NCI-H345 treated with DMSO at 0.1 percent for 48 hours (cell line): Measurements from ENCODE around the gene ATG16L1.
"Not testable (repeated sequence)": the region's sequence is repeated elsewhere in the genome, so short reads cannot be mapped to it uniquely, and the experiment has no call there.

Experiments
- DNase-seq: peaks from one replicate; lab custom pipeline; 2025; ENCODE audit not compliant: unreplicated experiment; lab: John Stamatoyannopoulos, UW

ATG16L1 gene

DNA sequence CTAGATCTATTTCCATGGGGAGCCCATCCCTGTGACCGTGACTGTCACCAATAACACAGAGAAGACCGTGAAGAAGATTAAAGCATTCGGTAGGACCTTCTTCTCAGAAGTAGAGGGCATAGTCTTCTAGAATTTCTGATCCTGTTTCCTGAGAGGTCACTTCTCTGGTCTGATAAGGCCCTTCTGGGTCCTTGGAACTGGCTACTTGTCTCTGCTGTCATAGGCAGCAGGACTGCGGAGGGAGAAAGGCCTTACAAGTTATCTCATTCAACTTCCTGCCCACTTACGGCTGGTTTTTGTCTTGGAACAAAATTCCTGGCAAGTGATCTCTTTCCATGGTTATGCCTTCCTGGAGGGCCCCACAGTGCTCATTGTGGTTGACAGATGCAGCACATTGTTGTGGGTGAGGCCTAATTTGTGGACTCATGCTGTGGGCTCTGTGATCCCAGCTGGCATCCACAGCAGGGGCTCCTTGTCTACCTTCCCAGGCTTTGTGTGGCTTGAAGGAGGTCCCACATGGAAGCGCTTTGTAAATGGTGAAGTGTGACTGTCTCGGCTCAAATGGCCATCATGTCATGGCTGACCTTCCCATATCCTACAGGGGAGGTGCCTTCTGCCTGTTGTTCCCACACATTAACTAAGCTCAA is 78.1 kb downstream of the ATG16L1 start:
- DNase-seq, result peak; percentile 90

GRCh38 chr2:233331536-233331935 is 80.1 kb downstream of the ATG16L1 start:
- no peak for DNase-seq

- no peak for DNase-seq
Measured at GRCh38 chr2:233332125-233332524, 80.7 kb downstream of the ATG16L1 start.

- no peak for DNase-seq
Measured at GRCh38 chr2:233334915-233335314, 83.4 kb downstream of the ATG16L1 start.

DNA sequence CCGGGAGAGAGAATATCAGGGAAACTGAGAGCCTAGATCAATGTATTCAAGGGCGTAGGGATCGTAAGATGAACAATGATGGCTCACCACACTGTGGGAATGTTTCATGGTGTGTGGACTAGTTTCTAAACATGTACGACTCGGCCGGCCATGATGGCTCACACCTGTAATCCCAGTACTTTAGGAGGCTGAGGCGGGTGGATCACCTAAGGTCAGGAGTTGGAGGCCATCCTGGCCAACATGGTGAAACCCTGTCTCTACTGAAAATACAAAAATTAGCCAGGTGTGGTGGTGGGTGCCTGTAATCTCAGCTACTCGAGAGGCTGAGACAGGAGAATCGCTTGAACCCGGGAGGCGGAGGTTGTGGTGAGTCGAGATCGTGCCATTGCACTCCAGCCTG is 84.6 kb downstream of the ATG16L1 start:
- not testable (repeated sequence) for DNase-seq

- DNase-seq, result no peak
Measured at GRCh38 chr2:233336541-233336940, 85.1 kb downstream of the ATG16L1 start.

DNA sequence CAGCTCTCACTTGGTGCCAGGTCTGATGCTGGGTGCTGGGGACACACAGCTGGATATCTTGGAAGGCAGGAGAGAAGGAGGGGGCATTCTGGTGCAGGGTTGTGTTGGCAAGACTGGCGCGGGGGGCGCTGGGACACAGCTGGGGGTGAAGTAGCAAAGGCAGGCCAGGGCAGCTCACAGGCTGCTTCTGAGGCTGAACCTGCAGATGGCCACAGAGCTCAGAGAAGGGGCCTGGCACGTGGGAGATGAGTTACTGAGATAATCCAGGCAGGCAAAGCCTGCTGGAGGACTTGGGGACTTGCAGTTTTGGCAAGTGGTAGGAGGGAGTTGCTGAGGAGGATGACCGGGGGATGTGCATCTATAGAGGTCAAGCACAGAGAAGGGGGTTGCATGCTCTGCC is 86.6 kb downstream of the ATG16L1 start:
- no peak for DNase-seq

DNA sequence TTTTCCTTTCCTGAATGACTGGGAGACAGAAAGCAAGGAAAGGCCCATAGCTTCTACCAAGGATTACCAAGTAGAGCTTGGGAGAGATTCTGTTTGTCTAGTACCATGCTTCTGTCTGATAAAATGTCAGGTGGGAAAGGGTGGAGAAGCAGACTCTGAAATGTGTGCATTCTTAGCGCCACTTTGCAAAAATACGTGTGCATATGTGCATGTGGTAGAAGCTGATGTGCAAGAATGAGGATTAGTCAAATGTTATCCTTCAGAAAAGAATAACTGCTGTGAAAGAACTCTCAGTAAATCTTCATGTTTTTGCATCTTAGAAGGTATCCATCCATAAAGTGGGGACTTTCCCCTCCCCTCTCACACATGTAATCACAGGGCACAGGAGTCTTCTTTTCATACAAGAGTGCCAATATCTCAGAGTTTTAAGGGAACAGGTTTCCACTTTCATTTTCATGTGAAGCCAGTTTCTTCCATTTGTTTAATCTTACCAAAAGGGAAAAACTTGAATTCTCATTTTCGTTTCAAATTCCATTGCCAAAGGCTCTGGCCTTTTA is 87.4 kb downstream of the ATG16L1 start:
- DNase-seq, result no peak

- DNase-seq, result no peak
Measured at GRCh38 chr2:233339427-233339826, 88.0 kb downstream of the ATG16L1 start.

DNA sequence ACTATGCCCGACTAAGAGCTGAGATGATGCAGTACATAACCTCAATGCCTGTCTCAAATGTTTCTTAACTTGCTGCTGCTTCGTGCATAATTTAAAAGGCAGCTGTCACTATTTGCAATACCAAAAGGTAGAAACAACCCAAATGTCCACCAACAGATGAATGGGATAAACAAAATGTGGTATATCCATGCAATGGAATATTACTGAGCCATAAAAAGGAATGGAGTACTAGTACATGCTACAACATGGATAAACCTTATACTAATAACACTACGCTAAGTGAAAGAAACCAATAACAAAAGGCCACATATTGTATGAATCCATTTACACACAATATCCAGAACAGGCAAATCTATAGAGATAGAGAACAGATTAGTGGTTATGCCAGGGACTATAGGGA is 89.8 kb downstream of the ATG16L1 start:
- DNase-seq, result no peak

- DNase-seq, result no peak
Measured at GRCh38 chr2:233342301-233342700, 90.8 kb downstream of the ATG16L1 start.

- no peak for DNase-seq
Measured at GRCh38 chr2:233343171-233343705, 91.8 kb downstream of the ATG16L1 start.
